Tibial nerve (tissue), 4 donors: ENCODE results near the gene SIAH2. TPM values are rescaled to one million over a fixed set of nuclear protein-coding genes. Genes with fewer than 3 reads are reported as not detected.
A peak's percentile ranks its signal among the peaks of the same experiment; 100 is the strongest.

Source experiments
- DNase-seq, 2 donors: peaks; one replicate each; pipeline ENCODE4 v3.0.0-alpha.2; 2019; ENCODE audit warnings: low spot score in 2 of 2
- H3K27ac ChIP-seq, 4 donors: fragments of 200-600 bp; sonication (generic) in 3 of 4; one replicate each; pipeline ENCODE4 v1.5.1; 2017 to 2019; ENCODE audit warnings: mild to moderate bottlenecking in 1 of 4
- H3K27me3 ChIP-seq, 2 donors: fragments of 200-600 bp; sonication (generic) in 1 of 2; one replicate each; pipeline versions ENCODE4 v1.5.1 to v1.6.0; 2017 to 2019
- H3K36me3 ChIP-seq, 3 donors: fragments of 200-600 bp; sonication (generic); one replicate each; pipeline ENCODE4 v1.5.1; 2018 to 2019
- H3K4me1 ChIP-seq, 4 donors: fragments of 200-600 bp; sonication (generic) in 3 of 4; one replicate each; pipeline ENCODE4 v1.5.1; 2017 to 2019
- H3K4me3 ChIP-seq, 4 donors: fragments of 200-600 bp; sonication (generic) in 3 of 4; one replicate each; pipeline ENCODE4 v1.5.1; 2017 to 2019; ENCODE audit warnings: mild to moderate bottlenecking in 1 of 4, moderate library complexity in 1 of 4
- H3K9me3 ChIP-seq, 4 donors: fragments of 200-600 bp; sonication (generic) in 3 of 4; one replicate each; pipeline ENCODE4 v1.5.1; 2017 to 2019
- EP300 ChIP-seq, 2 donors: sonication (generic); formaldehyde crosslinking; IDR thresholded peaks; one replicate each; pipeline ENCODE4 v1.6.1; 2017; ENCODE audit warnings: antibody characterized with exemption in 2 of 2, mild to moderate bottlenecking in 1 of 2
- POLR2A ChIP-seq, 2 donors: fragments of 450-650 bp; IDR thresholded peaks; one replicate each; pipeline ENCODE4 v1.6.1; 2017; ENCODE audit warnings: antibody characterized with exemption in 2 of 2, mild to moderate bottlenecking in 2 of 2, moderate library complexity in 2 of 2
- WGBS, 2 donors: methylation state at CpG; one replicate each; pipeline ENCODE4 v1.1.5; 2018; 5-methylcytosine and 5-hydroxymethylcytosine counted together
- total RNA-seq, 4 donors: library from RNA; depleted of rRNA; stranded (reverse); fragments of >200 nt; gene quantifications; one replicate each; pipeline ENCODE4 v1.1.0, GENCODE V29; 2016
- TF ChIP-seq, protein P1 (sequence below), 5 experiments: fragments of 200-600 bp in 3 of 5; fragments of 450-650 bp in 2 of 5; sonication (generic) in 3 of 5; IDR thresholded peaks; one replicate each; pipeline ENCODE4 v1.5.1; 2016 to 2019; ENCODE audit warnings: antibody characterized with exemption in 5 of 5, mild to moderate bottlenecking in 3 of 5, moderate library complexity in 2 of 5

Gene SIAH2
- total RNA-seq, 4 donors from 2014 or later: 60.5 to 73.7 (median 62.7) TPM

DNA sequence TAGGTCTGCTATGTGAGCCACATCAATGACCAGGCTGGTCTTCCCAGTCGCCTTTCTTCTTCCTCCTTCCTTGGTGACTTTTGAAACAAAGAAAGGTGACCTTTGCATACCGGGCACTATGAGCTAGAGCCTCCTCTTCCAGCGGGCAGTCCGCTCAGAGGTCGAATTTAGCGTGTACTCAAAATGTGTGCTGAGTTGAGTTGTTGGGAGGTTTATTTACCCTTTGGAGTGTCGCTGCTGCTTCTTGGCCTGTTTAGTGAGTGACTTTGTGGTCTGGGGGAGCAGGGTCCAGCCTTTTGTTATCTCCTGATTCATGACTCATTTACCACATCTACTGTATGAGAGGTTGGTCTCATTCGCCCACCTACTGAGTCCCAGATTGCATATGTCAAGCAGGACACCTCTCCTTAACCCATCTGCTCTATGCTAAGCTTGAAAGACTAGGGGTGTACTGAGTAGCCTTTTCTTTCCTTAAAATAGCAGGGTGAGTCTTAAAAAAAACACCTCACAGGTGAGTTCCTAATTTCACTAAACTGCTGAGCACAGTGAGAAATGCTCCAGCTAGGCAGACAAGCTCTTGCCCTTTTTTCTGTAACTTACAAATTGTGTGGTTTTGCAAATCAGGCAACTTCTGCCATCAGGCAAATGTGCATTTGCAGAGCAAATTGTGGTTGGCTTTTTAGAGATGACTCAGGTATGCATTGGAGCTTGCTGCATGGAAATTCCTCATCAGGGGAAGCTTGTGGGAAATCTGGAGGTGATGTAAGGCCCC lies 3.2 kb upstream of the SIAH2 start:
- TF ChIP-seq, protein P1, sequence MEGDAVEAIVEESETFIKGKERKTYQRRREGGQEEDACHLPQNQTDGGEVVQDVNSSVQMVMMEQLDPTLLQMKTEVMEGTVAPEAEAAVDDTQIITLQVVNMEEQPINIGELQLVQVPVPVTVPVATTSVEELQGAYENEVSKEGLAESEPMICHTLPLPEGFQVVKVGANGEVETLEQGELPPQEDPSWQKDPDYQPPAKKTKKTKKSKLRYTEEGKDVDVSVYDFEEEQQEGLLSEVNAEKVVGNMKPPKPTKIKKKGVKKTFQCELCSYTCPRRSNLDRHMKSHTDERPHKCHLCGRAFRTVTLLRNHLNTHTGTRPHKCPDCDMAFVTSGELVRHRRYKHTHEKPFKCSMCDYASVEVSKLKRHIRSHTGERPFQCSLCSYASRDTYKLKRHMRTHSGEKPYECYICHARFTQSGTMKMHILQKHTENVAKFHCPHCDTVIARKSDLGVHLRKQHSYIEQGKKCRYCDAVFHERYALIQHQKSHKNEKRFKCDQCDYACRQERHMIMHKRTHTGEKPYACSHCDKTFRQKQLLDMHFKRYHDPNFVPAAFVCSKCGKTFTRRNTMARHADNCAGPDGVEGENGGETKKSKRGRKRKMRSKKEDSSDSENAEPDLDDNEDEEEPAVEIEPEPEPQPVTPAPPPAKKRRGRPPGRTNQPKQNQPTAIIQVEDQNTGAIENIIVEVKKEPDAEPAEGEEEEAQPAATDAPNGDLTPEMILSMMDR (IDR thresholded peaks at IDR 0.05): no peak
- no peak for TF ChIP-seq POLR2A (IDR thresholded peaks at IDR 0.05)
- TF ChIP-seq EP300 (IDR thresholded peaks at IDR 0.05): no peak
- Histone ChIP-seq H3K27me3 (no peaks in the 10 kb centered on the region), H3K4me3 (no peak overlapping the region), H3K36me3 (no peaks in the 10 kb centered on the region), H3K9me3 (no peaks in the 10 kb centered on the region), H3K27ac (no peak overlapping the region), H3K4me1 (peaks cover 0 to 26% (median 2%) of the 10 kb centered on the region in 4 donors)
- WGBS, 2 donors: 71 to 82% methylated on average over 8 of the region's 8 CpGs
- no peak for DNase-seq

DNA sequence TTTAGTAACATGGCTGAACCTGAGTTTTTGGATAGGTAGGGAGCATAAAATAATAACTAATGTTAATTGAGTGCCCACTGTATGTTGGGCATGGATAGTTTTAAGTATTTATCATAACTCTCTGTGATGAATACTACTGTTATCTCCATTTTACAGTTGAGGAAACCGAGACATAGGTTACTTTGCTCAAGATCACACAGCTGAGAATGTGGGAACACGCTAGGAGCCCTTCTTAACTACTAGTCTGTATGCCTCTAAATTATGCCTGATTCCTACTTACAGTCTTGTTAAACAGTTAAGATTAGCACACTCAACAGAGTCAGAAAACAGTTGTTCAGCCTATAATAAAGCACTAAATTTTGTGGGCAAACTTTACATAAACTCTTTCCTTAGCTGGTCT lies 2.0 kb upstream of the SIAH2 start:
- WGBS, 2 donors: 93 to 100% methylated on average over 2 of the region's 2 CpGs
- H3K27ac ChIP-seq: peak overlapping the region in 2 of 4 donors; percentile 97 to 99
- TF ChIP-seq EP300 (IDR thresholded peaks at IDR 0.05) (no peak), POLR2A (IDR thresholded peaks at IDR 0.05) (no peak)
- TF ChIP-seq, protein P1 (IDR thresholded peaks at IDR 0.05): no peak

DNA sequence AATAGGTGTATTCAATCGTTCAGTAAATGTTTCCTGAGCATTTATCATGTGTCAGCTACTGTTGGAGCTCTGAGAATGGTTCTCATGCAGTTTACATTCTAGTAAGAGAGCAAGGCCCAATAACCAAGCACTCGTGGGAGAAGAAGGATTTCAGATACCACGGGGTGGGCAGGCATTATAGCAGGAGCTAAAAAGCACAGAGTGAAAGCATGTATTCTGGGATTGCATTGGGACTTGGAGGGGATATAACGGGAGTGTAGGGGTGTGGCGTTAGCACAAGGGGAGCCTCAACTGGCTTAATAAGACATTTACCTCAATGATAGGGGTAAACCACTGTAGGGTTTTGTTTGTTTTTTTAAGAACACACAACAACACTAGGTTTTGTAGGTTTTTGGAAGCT lies 1.6 kb upstream of the SIAH2 start:
- H3K9me3 ChIP-seq: no peaks in the 10 kb centered on the region
- H3K4me1 ChIP-seq: peaks cover 0 to 32% (median 12%) of the 10 kb centered on the region in 4 donors
- TF ChIP-seq POLR2A (IDR thresholded peaks at IDR 0.05) (no peak), EP300 (IDR thresholded peaks at IDR 0.05) (no peak)
- TF ChIP-seq, protein P1 (IDR thresholded peaks at IDR 0.05): no peak
- WGBS, 2 donors: 42 to 46% methylated on average over 5 of the region's 5 CpGs
- H3K36me3 ChIP-seq: no peaks in the 10 kb centered on the region
- H3K27ac ChIP-seq: peak overlapping the region; percentile 95 to 99 (median 96)
- H3K27me3 ChIP-seq: no peaks in the 10 kb centered on the region
- no peak for DNase-seq
- peak overlapping the region in 1 of 4 donors; percentile 88 for H3K4me3 ChIP-seq

More for the DNA sequence above, 2.0 kb upstream of the SIAH2 start:
- H3K27me3 ChIP-seq: no peaks in the 10 kb centered on the region
- DNase-seq: no peak
- H3K4me3 ChIP-seq: no peak overlapping the region
- peaks cover 0 to 28% (median 10%) of the 10 kb centered on the region in 4 donors for H3K4me1 ChIP-seq
- H3K9me3 ChIP-seq: no peaks in the 10 kb centered on the region
- no peaks in the 10 kb centered on the region for H3K36me3 ChIP-seq

DNA sequence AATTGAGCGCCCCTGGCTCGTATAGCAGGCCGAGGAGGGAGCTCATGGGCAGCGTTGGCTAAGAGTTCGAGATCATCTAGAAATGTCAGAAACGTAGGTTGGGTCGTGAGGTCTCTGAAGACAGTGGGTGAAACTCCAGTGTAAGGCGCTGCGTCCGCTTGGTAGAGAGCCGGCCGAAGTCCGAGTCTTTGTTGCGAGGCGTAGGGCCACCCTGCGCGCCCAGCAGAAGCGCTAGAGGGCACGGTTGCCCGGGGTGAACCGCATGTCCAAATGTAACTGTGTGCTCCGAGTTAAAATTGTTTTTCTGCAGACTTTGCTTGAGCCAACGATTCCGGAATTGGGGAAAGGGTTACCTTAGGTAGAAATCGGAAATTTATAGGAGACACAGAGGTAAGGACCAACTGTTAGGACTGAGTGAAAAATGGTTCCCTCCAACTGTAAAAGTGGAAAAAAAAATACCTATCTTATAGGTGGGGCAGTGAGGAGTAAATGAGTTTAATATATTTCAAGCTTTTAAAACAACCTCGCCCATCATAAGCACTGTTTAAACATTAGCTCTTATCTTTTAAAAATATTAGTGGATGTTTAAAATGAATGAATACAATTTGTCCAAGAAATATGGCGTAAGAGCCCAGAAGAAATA lies 993 bp upstream of the SIAH2 start:
- peak; percentile 31 to 50 for DNase-seq
- Histone ChIP-seq H3K9me3 (no peaks in the 10 kb centered on the region), H3K27me3 (no peaks in the 10 kb centered on the region), H3K4me1 (peaks cover 0 to 38% (median 12%) of the 10 kb centered on the region in 4 donors), H3K27ac (peak overlapping the region; percentile 95 to 99 (median 96)), H3K4me3 (peak overlapping the region; percentile 55 to 92 (median 77)), H3K36me3 (no peaks in the 10 kb centered on the region)
- TF ChIP-seq, protein P1 (IDR thresholded peaks at IDR 0.05): peak in 4 of 5 experiments; percentile 36 to 65 (median 62)
- no peak for TF ChIP-seq EP300 (IDR thresholded peaks at IDR 0.05)
- TF ChIP-seq POLR2A (IDR thresholded peaks at IDR 0.05): no peak
- WGBS, 2 donors: 7% methylated on average over 27 of the region's 27 CpGs

DNA sequence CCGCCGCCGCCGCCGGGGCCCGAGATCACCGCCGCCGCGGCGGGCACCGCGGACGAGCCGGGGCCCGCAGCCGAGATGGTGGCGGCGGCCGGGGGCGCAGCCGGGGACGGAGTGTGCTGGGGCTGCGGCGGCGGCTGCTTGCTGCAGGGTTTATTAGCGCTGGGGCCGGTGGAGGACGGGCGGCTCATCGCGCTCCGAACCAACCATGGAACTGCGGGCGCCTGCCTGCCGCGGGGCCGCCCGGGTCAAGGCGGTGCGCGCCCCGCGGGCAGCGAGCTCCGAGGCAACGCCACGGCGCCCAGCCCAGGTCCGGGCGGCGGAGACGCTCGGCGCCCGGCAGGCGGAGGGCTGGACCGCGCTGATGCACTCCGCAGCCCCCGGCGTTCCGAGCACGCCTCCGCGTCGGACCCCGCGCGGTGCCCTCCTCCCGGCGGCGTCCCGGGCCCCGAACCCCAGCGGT lies 277 bp downstream of the SIAH2 start:
- no peaks in the 10 kb centered on the region for H3K27me3 ChIP-seq
- peaks cover 0 to 4% (median 0%) of the 10 kb centered on the region in 3 donors for H3K36me3 ChIP-seq
- H3K4me3 ChIP-seq: peak overlapping the region; percentile 55 to 92 (median 86)
- H3K9me3 ChIP-seq: no peaks in the 10 kb centered on the region
- TF ChIP-seq POLR2A (IDR thresholded peaks at IDR 0.05) (peak in 1 of 2 donors; percentile 99), EP300 (IDR thresholded peaks at IDR 0.05) (no peak)
- TF ChIP-seq, protein P1 (IDR thresholded peaks at IDR 0.05): peak in 3 of 5 experiments; percentile 4 to 50 (median 40)
- DNase-seq: no peak
- WGBS, 2 donors: 1% methylated on average over 24 to 32 of the region's 76 CpGs
- H3K4me1 ChIP-seq: peaks cover 0 to 47% (median 12%) of the 10 kb centered on the region in 4 donors
- peak overlapping the region; percentile 95 to 99 (median 96) for H3K27ac ChIP-seq
